ENCODE data around the gene MARF1.
"Not testable (repeated sequence)": the region's sequence is repeated elsewhere in the genome, so short reads cannot be mapped to it uniquely, and the experiment has no call there.

The MARF1 gene

GRCh38 chr16:15574614-15574948 is 68.4 kb downstream of the MARF1 start:
- in situ Hi-C loops (cut with MboI; ENCODE audit: low sequenced_read_pairs) = no loop called here

DNA sequence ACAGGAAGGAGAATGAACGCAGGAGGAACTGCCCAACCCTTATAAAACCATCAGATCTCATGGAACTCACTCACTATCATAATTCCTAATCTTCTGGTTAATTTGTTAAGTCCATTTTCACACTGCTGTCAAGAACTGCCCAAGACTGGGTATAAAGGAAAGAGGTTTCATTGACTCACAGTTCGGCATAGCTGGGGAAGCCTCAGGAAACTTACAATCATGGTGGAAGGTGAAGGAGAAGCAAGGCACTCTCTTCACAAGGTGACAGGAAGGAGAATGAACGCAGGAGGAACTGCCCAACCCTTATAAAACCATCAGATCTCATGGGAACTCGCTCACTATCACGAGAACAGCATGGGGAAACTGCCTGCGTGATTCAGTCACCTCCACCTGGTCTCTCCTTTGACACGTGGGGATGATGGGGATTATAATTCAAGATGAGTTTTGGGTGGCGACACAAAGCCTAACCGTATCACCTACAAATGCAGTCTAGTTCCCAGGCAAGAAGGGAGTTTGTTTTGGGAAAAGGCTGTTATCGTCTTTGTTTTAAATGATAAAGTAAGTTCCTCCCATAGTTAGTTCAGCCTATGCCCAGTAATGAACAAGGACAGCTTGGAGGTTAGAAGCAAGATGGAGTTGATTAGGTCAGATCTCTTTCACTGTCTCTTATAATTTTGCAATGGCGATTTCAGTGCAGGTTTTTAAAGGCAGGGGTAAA is 68.9 kb downstream of the MARF1 start:
- in situ Hi-C loops (cut with MboI; ENCODE audit: low sequenced_read_pairs) = not testable (repeated sequence)

DNA sequence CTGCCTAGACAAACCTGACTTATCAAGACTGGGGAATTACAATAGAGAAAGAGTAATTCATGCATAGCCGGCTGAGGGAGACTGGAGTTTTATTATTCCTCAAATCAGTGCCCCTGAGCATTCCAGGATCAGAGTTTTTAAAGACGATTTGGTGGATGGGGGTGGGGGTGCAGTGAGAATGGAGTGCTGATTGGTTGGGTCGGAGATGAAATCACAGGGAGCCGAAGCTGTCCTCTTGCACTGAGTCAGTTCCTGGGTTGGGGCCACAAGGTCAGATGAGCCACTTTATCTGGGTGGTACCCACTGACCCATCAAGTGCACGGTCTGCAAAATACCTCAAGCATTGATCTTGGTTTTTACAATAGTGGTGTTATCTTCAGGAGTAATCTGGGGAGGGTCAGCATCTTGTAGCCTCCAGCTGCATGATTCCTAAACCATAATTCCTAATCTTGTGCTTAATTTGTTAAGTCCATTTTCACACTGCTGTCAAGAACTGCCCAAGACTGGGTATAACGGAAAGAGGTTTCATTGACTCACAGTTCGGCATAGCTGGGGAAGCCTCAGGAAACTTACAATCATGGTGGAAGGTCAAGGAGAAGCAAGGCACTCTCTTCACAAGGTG is 69.6 kb downstream of the MARF1 start:
- in situ Hi-C loops (cut with MboI; ENCODE audit: low sequenced_read_pairs) = no loop called here

DNA sequence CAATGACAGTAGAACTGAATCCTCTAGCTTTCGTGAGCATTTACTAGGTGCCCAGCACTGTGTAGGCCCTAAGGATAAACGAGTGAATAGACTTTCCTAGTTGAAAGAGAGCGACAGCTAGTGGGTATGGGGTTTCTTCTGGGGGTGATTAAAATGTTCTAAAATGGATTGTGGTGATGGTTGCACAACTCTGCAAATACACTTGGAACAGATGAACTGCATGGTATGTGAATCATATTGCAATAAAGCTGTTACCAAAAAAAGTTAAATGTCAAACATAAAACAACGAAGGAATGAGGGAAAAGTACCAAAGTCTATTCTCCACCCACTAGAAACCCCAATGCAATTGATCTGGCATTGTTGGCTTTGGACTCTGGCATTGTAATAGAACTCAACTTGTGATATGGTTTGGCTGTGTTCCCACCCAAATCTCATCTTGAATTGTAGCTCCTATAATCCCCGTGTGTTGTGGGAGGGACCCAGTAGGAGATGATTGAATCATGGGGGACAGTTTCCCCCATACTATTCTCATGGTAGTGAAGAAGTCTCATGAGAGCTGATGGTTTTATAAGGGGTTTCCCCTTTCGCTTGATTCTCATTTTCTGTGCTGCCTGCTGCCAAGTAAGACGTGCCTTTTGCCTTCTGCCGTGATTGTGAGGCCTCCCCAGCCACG is 70.5 kb downstream of the MARF1 start:
- in situ Hi-C loops (cut with MboI; ENCODE audit: low sequenced_read_pairs) = no loop called here

- in situ Hi-C loops (cut with MboI; ENCODE audit: low sequenced_read_pairs) = no loop called here
Observed at GRCh38 chr16:15571557-15571956, 71.4 kb downstream of the MARF1 start.

DNA sequence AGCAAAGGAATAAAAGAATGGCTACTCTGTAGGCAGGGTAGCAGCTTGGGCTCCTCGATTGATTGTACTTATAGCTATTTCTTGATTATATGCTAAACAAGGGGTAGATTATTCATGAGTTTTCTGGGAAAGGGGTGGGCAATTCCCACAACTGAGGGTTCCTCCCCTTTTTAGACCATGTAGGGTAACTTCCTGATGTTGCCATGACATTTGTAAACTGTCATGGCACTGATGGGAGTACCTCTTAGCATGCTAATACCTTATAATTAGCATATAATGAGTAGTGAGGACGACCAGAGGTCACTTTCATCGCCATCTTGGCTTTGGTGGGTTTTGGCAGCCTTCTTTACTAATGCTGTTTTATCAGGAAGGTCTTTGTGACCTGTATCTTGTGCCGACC is 72.3 kb downstream of the MARF1 start:
- in situ Hi-C loops (cut with MboI; ENCODE audit: low sequenced_read_pairs) = not testable (repeated sequence)

- in situ Hi-C loops (cut with MboI; ENCODE audit: low sequenced_read_pairs) = no loop called here
Observed at GRCh38 chr16:15567823-15568222, 75.1 kb downstream of the MARF1 start.

DNA sequence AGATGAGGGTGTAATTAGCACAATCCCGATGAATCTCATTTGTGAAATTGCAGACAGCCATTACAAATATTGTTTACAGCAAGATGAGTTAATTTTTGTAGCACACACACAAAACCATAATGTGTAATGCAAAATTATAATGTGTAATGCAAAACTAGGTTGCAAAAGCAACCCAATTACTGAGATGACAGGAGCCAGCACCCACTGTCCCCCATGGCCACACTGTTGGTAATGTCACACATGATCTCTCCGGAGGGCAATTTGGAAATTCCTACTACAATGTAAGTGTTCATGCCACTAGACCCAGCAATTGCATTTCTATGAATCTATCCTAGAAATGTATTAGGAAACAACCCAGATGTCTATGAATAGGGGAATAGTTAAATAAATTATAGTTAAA is 76.9 kb downstream of the MARF1 start:
- in situ Hi-C loops (cut with MboI; ENCODE audit: low sequenced_read_pairs) = no loop called here

GRCh38 chr16:15564604-15565339 is 78.2 kb downstream of the MARF1 start:
- in situ Hi-C loops (cut with MboI; ENCODE audit: low sequenced_read_pairs) = no loop called here

DNA sequence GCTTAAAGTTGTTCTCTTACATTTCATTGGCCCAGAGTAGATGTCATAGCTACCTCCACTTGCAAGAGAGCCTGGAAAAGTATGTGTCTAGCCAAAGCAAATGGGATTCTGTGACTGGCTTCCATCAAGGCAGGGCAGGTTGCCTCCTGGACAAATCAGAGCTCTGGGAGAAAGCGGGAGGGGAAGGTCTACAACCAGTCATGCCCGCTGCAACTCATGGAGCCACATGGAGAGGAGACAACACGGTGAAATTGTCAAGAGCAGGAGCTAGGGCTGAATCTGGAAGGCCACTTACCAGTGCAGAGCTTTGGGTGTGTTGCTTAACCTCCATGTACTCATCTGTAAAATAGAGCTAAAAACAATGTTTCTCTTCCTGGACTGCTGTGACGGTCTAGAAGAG is 83.8 kb downstream of the MARF1 start:
- in situ Hi-C loops (cut with MboI; ENCODE audit: low sequenced_read_pairs) = no loop called here

DNA sequence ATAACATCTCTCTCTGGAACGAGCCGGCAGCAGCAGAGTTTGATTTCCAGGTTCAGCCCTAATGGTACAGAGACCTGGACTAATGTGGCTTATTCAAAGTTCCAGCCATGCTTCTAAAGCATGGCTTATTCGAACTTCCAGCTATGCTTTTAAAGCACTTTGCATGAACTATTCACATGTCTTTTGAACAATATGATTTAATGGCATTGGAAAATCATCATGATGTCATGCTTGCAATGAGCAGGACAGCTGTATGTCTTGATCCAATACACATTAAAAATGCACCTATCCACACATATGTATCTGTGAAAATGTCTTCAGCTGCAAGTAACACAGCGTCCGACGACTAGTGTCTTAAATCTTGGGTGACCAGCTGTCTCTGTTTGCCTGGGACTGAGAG is 85.7 kb downstream of the MARF1 start:
- in situ Hi-C loops (cut with MboI; ENCODE audit: low sequenced_read_pairs) = no loop called here

- in situ Hi-C loops (cut with MboI; ENCODE audit: low sequenced_read_pairs) = no loop called here
Observed at GRCh38 chr16:15556130-15556529, 86.8 kb downstream of the MARF1 start.

DNA sequence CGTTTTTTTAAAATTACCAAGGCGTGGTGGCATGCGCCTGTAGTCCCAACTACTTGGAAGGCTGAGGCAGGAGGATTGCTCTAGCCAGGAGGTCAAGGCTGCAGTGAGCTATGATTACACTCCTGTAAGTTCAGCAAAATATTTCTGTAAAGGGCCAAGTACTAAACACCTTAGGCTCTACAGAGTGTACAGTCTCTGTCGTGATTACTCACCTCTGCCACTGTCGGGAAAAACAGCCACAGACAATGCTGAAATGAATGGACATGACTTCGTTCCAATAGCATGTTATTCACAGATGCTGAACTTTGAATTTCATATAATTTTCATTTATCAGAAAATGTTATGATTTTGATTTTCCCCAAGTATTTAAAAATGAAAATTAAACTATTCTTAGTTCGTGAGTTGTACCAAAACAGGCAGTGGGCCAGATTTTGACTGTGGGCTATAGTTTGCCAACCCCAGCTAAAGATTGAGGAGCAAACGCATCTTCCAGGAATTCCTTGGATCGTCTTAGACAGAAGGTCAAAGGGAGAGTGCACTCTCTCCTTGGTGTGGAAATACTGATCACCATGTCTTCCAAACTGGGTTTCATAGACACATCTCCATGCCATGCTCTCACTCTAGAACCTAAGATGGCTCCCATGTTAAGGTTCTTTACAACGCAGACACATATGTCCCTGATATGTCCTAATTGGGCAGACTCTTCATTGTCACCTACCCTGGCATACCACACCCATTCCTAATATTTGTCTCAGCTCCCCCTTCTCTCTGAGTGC is 89.5 kb downstream of the MARF1 start:
- in situ Hi-C loops (cut with MboI; ENCODE audit: low sequenced_read_pairs) = no loop called here

GRCh38 chr16:15552507-15552906 is 90.4 kb downstream of the MARF1 start:
- in situ Hi-C loops (cut with MboI; ENCODE audit: low sequenced_read_pairs) = no loop called here

DNA sequence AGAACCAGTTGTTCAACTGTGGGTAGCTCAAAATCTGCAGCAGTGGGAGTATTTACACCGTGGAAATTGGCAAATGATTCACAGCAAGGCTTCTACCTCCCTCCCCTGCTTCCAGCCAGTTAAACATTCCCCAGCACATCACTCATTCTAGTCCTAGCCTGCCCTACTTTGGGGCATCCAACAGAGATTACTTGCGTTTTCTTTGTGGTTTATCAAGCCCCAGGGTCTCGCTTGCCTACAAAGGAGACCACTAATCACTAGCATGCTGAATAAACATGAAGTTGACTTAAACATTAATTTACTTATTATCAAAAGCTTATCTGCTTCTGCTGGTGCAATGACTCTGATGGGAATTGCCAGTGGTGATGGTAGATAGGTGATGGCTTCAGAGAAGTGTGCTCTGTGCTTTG is 94.5 kb downstream of the MARF1 start:
- in situ Hi-C loops (cut with MboI; ENCODE audit: low sequenced_read_pairs) = no loop called here

- in situ Hi-C loops (cut with MboI; ENCODE audit: low sequenced_read_pairs) = no loop called here
Observed at GRCh38 chr16:15547768-15548096, 95.2 kb downstream of the MARF1 start.

DNA sequence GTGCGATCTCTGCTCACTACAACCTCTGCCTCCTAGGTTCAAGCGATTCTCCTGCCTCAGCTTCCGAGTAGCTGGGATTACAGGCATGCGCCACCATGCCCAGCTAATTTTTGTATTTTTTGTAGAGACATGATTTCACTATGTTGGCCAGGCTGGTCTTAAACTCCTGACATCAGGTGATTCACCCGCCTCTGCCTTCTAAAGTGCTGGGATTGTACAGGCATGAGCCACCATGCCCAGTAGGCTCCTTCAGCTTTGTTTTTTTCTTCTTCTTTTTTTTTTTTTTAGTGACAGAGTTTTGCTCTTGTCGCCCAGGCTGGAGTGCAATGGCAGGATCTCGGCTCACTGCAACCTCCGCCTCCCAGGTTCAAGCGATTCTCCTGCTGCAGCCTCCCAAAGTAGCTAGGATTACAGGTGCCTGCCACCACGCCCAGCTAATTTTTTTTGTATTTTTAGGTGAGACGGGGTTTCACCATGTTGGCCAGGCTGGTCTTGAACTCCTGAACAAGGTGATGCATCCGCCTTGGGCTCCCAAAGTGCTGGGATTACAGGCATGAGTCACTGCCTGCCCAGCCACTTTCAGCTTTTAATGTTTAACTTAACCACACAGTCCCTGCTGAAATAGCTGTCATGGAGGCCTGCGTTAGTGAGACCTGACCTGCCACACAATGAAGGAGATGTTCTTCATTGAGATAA is 95.7 kb downstream of the MARF1 start:
- in situ Hi-C loops (cut with MboI; ENCODE audit: low sequenced_read_pairs) = not testable (repeated sequence)

DNA sequence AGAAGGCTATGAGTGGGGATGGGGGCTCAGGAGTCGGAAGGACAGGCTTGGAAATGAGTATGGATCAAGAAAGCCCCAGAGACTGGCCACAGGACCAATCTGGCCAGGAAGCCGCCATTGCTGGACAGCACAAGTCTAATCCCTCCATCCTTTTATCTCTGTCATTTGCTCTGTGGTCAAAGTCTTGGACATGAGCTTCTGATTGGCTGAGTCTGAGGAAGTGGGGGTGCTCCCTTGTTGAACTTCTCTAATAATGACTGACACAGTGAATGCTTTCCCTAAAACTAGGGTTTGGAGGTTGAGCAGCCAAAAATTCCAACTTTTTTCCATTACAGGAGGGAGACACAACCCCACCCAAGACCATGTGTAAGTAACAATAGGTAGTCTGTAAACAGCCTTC is 97.4 kb downstream of the MARF1 start:
- in situ Hi-C loops (cut with MboI; ENCODE audit: low sequenced_read_pairs) = no loop called here

DNA sequence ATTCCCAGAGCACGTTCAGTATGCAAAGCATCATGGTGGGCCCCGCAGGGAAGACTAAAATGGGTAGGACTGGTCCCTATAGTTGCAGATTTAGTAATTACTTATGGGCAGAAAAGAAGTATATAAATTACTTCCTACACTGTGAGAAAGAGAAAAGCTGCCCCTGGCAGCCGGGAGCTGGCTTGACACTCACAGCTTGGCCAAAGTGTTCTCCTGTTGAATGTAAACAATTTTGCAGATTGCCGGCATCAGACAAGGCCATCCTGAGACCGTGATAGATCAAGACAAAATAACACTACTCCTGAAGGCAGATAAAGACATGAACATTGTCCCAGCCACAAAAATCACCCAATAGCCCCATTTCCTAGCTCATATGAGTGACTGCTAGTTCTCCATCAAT is 98.5 kb downstream of the MARF1 start:
- in situ Hi-C loops (cut with MboI; ENCODE audit: low sequenced_read_pairs) = no loop called here
